ENCODE results near the gene GRM7.

Gene GRM7

DNA sequence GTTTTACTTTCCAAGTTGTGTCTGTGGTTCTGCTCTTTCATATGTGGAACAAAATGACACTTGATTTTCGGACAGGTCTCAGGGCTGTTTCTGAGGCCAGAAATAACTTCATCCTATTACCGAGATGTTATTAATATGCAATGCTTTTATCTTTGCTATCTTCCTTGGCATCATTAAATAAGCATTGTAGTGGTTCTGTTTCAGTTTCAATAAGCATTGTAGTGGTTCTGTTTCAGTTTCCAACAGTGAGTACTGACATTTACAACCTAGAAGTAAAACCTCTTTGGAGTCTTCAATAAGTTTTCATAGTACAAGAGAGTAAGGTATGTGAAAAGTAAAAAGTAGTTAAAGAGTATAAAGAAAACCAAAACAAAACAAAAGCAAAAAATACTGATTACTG is 746.2 kb downstream of the GRM7 start:
- no peak for DNase-seq

DNA sequence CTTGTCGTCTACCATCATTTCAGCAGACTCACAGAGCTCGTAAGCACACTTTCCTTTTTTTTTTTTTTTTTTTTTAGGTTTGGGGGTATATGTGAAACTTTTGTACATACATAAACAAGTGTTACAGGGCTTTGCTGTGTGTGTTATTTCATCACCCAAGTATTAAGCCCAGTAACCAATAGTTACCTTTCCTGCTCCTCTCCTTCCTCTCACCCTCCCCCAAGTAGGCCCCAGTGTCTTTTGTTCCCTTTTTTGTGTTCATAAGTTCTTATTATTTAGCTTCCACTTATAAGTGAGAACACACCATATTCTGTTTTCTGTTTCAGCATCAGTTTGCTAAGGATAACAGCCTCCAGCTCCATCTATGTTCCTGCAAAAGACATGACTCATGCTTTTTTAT is 746.8 kb downstream of the GRM7 start:
- DNase-seq: no peak

GRCh38 chr3:7610634-7611033 is 749.7 kb downstream of the GRM7 start:
- no peak for DNase-seq

- no peak for DNase-seq
Observed at GRCh38 chr3:7615043-7615442, 754.1 kb downstream of the GRM7 start.

DNA sequence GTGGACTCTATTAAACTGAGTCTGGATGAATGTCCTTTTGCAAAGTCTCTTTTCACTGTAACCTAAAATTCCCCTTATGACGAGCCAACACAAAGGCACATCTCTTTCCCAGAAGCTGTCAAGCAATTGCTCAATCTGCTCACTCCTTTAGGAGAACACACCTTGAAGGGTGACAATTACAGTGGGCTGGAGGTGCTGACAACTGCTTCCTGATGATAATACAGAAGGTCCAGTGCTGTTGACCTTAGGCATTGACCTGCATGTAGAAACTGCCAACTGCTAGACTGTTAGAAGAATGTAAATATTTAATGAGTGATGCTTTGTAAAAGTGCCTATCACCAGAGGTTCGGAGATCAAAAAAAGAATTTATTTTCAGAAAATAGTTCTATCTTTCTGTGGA is 757.7 kb downstream of the GRM7 start:
- no peak for DNase-seq

- no peak for DNase-seq
Observed at GRCh38 chr3:7620401-7620800, 759.5 kb downstream of the GRM7 start.

GRCh38 chr3:7621046-7621630 is 760.2 kb downstream of the GRM7 start:
- no peak for DNase-seq

GRCh38 chr3:7621651-7622050 is 760.7 kb downstream of the GRM7 start:
- no peak for DNase-seq

- no peak for DNase-seq
Observed at GRCh38 chr3:7625021-7625420, 764.1 kb downstream of the GRM7 start.

- DNase-seq: no peak
Observed at GRCh38 chr3:7630351-7630911, 769.5 kb downstream of the GRM7 start.

GRCh38 chr3:7630925-7631324 is 770.0 kb downstream of the GRM7 start:
- DNase-seq: no peak

DNA sequence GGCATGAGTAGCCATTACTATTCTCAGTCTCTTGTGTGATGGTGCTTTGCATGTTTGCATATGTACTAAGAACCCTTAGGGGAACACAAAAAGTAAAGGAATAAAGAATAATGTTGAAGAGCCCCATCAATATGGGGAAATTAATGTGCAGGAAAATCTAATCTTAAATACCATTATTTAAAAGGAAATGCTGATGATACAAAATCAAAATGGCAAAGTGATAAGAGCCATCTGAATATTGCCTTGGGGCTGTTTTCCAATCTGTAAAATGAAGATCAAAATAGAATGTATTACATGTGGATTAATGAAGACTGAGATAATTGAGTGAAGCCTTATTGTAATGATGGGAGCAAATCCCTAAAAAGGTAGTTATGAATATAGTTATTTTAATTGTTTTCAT is 771.4 kb downstream of the GRM7 start:
- no peak for DNase-seq

- no peak for DNase-seq
Observed at GRCh38 chr3:7637694-7638093, 776.8 kb downstream of the GRM7 start.

DNA sequence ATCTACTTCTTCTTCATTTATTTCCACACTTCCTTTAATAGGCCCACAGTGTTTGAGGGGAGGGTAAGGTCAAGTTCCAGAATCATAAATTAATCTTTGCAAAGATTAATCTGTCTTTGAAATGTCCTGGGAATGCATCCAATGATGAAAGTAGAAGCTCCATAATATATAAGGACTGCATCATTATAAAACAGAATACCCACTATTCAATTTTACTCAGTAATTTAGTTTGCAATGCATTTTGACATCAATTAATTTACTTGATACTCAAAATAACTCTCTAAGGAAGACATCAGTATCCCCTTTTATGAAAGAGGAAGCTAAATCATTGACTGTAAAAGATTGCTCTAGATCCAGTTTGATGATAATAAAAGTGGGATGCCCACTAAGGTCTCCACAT is 777.2 kb downstream of the GRM7 start:
- DNase-seq: no peak

GRCh38 chr3:7640787-7641186 is 779.9 kb downstream of the GRM7 start:
- DNase-seq: no peak

DNA sequence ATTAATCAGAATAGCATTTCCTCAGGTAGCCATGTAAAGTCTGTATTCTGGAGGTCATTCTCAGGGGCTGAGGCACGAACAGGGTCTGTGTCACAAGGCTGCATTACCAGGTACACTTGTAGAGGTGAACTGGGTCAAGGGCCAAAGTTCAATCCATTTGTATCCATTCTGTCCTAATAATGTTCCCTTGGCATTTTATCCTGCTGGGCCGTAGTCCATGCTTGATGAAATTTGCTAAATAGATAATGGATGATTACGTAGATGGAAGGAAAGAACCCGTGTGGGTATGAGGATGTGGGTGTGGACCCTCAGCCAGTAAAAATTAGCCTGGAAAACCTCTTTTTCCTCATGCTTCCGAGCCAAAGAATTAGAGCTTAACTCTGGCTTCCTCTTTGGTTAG is 785.9 kb downstream of the GRM7 start:
- DNase-seq: no peak

GRCh38 chr3:7650466-7650865 is 789.6 kb downstream of the GRM7 start:
- DNase-seq: no peak

DNA sequence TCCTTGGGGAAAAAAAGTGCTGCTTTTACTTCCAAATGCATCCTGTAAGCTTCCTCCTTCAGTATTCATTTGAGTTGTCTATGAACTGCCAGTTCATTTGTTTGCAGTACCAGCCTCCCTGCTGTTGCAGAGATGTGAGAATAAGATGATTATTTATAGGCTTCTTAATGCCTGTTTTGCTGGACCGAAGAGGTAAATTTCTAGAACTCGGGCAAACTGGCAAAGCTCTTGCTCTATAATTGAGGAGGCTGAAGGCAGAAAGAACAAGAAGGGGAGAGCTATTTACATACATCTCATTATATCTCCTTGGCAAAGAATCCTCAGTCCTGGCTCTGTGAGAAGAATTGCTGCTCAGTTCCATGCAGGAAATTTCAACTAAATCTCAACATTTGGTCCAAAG is 790.4 kb downstream of the GRM7 start:
- no peak for DNase-seq

DNA sequence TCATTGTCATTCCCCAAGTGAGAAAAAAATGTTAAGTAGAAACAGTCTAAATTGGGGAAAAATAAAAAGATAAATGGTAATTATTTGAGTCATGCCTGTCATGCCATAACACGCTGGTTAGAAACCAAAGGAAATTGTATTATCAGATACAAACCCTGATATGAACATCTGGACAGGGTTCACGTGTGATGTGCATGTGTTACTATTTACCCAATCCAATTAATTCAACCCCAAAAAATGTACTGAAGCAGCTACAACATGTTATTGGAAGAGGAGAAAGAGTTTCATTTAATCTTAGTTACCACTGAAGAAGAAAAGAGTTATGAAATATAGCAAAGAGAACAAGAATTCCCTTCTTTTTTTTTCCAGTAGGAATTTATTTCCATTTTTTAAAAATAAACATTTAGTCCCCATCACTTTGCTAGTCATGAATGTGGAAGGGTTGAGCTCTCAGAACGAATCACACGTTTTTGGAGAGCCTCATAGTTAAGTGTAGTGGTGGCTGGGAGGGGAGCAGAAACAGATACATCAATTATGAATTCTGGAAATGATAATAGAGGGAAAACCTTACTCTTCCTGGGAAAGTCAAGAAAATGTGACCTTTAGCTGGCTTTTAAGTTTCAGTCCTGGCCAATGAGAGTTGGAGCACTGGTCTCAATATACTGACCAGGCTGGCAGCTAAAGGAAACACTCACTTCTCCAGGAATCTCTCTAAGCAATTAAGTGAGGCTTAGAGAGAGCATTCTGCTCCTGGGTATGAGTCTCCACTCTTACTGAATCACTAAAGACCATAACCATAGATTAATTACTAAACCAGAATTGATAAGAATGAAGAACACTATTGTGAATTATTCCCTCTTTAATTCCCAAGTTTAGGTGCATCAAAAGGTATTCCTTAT is 796.5 kb downstream of the GRM7 start:
- DNase-seq: no peak

DNA sequence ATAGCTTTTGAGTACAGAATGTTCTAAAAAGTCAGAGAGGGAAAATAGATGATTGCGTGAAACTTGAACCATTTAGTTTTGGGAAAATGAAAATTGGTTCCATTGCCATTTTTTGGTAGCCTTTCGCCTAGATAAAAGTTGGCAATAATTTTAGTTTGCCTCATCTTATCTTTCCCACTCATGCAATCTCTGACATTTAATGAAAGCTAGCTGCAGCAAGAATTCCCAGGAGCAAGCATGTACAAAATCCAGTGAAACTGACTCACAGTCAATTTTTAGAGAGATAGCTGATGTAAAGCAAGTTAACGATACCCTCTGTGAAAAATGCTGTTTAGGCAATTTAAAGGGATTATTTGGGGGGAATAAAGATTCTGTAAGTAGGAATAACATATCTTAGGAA is 797.4 kb downstream of the GRM7 start:
- DNase-seq: no peak

DNA sequence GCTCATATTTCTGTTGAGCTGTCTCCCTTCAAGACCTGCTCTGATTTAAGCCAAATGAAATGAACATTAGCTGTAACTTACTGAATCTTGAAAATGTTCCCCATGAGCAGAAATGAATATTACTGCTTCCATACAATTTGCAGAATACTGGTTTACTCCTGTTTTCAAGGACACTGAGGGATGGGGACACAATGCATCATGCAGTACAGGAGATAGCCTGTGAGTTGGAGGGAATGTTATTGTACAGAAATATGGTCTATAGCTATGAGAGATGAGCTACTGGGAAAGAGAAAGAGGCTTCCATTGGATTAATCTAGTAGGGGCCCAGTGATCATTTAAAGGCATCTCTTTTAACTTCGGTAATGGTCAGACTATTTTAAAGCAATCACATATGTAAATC is 798.2 kb downstream of the GRM7 start:
- no peak for DNase-seq

DNA sequence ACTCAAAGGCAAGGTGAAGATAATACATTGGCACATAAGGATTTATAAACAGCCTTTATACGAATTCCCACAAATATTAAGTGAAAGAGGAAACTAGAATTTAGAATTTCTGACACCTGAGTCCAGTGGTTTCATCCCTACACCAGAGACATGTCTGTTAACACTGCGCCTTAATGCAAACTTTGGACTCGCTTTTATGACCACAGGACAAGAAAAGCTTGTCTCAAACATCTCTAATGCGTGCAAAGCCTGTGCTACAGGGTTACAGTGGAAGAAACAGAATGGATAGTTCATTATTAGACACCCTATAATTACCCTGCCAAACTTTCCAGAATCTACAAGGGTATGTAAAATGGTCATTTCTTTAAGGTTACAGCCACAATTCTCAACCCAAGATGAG is 802.9 kb downstream of the GRM7 start:
- DNase-seq: no peak

GRCh38 chr3:7667774-7668173 is 806.9 kb downstream of the GRM7 start:
- DNase-seq: no peak

- no peak for DNase-seq
Observed at GRCh38 chr3:7669641-7670040, 808.7 kb downstream of the GRM7 start.
